ENCODE data around the gene OR9G1.

DNA sequence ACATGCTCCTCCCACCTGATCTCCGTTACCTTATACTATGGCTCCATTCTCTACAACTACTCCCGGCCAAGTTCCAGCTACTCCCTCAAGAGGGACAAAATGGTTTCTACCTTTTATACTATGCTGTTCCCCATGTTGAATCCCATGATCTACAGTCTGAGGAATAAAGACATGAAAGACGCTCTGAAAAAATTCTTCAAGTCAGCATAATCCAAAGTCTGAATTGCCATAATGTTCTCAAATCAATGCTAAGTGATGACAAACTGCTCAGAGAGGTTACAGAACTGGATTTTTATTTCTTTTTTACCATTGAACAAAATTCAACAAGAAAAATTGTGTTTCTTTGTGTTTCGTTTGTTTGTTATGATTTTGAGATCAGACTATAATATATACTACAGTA lies 42.0 kb downstream of the OR9G1 start:
- TF ChIP-seq, protein P1, sequence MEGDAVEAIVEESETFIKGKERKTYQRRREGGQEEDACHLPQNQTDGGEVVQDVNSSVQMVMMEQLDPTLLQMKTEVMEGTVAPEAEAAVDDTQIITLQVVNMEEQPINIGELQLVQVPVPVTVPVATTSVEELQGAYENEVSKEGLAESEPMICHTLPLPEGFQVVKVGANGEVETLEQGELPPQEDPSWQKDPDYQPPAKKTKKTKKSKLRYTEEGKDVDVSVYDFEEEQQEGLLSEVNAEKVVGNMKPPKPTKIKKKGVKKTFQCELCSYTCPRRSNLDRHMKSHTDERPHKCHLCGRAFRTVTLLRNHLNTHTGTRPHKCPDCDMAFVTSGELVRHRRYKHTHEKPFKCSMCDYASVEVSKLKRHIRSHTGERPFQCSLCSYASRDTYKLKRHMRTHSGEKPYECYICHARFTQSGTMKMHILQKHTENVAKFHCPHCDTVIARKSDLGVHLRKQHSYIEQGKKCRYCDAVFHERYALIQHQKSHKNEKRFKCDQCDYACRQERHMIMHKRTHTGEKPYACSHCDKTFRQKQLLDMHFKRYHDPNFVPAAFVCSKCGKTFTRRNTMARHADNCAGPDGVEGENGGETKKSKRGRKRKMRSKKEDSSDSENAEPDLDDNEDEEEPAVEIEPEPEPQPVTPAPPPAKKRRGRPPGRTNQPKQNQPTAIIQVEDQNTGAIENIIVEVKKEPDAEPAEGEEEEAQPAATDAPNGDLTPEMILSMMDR (IDR thresholded peaks at IDR 0.05), result no peak
- TF ChIP-seq POLR2A (IDR thresholded peaks at IDR 0.05), result no peak
